ENCODE results near the gene RFX4. TPM values are rescaled to one million over a fixed set of nuclear protein-coding genes. Genes with fewer than 3 reads are reported as not detected.

The RFX4 gene
- not detected in 2 replicates for total RNA-seq

GRCh38 chr12:106582641-106583230 is at the start of gene RFX4:
Gene RFX4 (plus strand): TSS chr12:106583004. CDS start chr12:106583321, 317 bp downstream.
- no peak for DNase-seq (ENCODE audit: low read depth)

GRCh38 chr12:106541201-106541600 is 41.6 kb upstream of the RFX4 start:
- DNase-seq (ENCODE audit: low read depth): no peak

- no peak for DNase-seq (ENCODE audit: low read depth)
Measured at GRCh38 chr12:106551410-106551809, 31.4 kb upstream of the RFX4 start.

- no peak for DNase-seq (ENCODE audit: low read depth)
Measured at GRCh38 chr12:106552228-106552627, 30.6 kb upstream of the RFX4 start.

- no peak for DNase-seq (ENCODE audit: low read depth)
Measured at GRCh38 chr12:106564678-106565329, 18.0 kb upstream of the RFX4 start.

- DNase-seq (ENCODE audit: low read depth): peak; percentile 45
Measured at GRCh38 chr12:106566771-106567170, 16.0 kb upstream of the RFX4 start.

- DNase-seq (ENCODE audit: low read depth): no peak
Measured at GRCh38 chr12:106573239-106573638, 9.6 kb upstream of the RFX4 start.

GRCh38 chr12:106576848-106577247 is 6.0 kb upstream of the RFX4 start:
- no peak for DNase-seq (ENCODE audit: low read depth)

- no peak for DNase-seq (ENCODE audit: low read depth)
Measured at GRCh38 chr12:106580671-106581508, 1.9 kb upstream of the RFX4 start.

GRCh38 chr12:106581543-106582248 is 1.1 kb upstream of the RFX4 start:
- no peak for DNase-seq (ENCODE audit: low read depth)

- no peak for DNase-seq (ENCODE audit: low read depth)
Measured at GRCh38 chr12:106582249-106582591, 584 bp upstream of the RFX4 start.

GRCh38 chr12:106583242-106584103 is 669 bp downstream of the RFX4 start:
- no peak for DNase-seq (ENCODE audit: low read depth)

GRCh38 chr12:106584104-106585064 is 1.6 kb downstream of the RFX4 start:
- no peak for DNase-seq (ENCODE audit: low read depth)

GRCh38 chr12:106585105-106585520 is 2.3 kb downstream of the RFX4 start:
- DNase-seq (ENCODE audit: low read depth): no peak

GRCh38 chr12:106585521-106586277 is 2.9 kb downstream of the RFX4 start:
- no peak for DNase-seq (ENCODE audit: low read depth)

GRCh38 chr12:106586278-106586802 is 3.5 kb downstream of the RFX4 start:
- DNase-seq (ENCODE audit: low read depth): no peak

GRCh38 chr12:106586803-106587684 is 4.2 kb downstream of the RFX4 start:
- DNase-seq (ENCODE audit: low read depth): no peak

- no peak for DNase-seq (ENCODE audit: low read depth)
Measured at GRCh38 chr12:106588771-106589170, 6.0 kb downstream of the RFX4 start.
